Chondrocyte (in vitro differentiated cells): ENCODE measurements around the gene SPTSSB. TPM values are rescaled to one million over a fixed set of nuclear protein-coding genes. Genes with fewer than 3 reads are reported as not detected.

Source experiments
- DNase-seq: peaks from one replicate; pipeline ENCODE4 v3.0.0; 2021; ENCODE audit warnings: mixed read lengths, low spot score
- H3K27ac Mint-ChIP-seq: one replicate; pipeline ENCODE4 v1.8.0; 2021; ENCODE audit warnings: mild to moderate bottlenecking, moderate library complexity, mixed read lengths; ENCODE audit not compliant: unreplicated experiment
- H3K27me3 Mint-ChIP-seq: 2 replicates; pipeline ENCODE4 v1.8.0; 2021; ENCODE audit warnings: low read depth, mixed read lengths
- H3K36me3 Mint-ChIP-seq: 2 replicates; pipeline ENCODE4 v1.8.0; 2021; ENCODE audit warnings: low read depth, mixed read lengths
- H3K4me1 Mint-ChIP-seq: 2 replicates; pipeline ENCODE4 v1.8.0; 2021; ENCODE audit warnings: low read depth, mild to moderate bottlenecking, mixed read lengths
- H3K4me3 Mint-ChIP-seq: one replicate; pipeline ENCODE4 v1.8.0; 2021; ENCODE audit warnings: mild to moderate bottlenecking, moderate library complexity, mixed read lengths; ENCODE audit not compliant: unreplicated experiment
- H3K9me3 Mint-ChIP-seq: 2 replicates; pipeline ENCODE4 v1.8.0; 2021; ENCODE audit warnings: low read depth, mixed read lengths
- total RNA-seq: library from RNA; stranded (reverse); gene quantifications from 3 replicates; pipeline ENCODE4 v1.2.1, GENCODE V29; 2021
- TF ChIP-seq, protein P1 (sequence below): fragments of 200-600 bp; sonication (generic); IDR thresholded peaks from 2 replicates; pipeline ENCODE4 v1.5.0; 2021; ENCODE audit warnings: antibody characterized with exemption, mild to moderate bottlenecking, moderate library complexity

SPTSSB gene
- total RNA-seq, 1 donor from 2014 or later, result not detected

GRCh38 chr3:161355508-161355907, 15.8 kb downstream of the SPTSSB start:
- H3K27ac Mint-ChIP-seq, result no peak overlapping the region
- H3K4me1 Mint-ChIP-seq, result no peaks in the 10 kb centered on the region
- no peaks in the 10 kb centered on the region for H3K36me3 Mint-ChIP-seq
- H3K27me3 Mint-ChIP-seq, result peaks cover 13% of the 10 kb centered on the region
- DNase-seq, result no peak
- TF ChIP-seq, protein P1, sequence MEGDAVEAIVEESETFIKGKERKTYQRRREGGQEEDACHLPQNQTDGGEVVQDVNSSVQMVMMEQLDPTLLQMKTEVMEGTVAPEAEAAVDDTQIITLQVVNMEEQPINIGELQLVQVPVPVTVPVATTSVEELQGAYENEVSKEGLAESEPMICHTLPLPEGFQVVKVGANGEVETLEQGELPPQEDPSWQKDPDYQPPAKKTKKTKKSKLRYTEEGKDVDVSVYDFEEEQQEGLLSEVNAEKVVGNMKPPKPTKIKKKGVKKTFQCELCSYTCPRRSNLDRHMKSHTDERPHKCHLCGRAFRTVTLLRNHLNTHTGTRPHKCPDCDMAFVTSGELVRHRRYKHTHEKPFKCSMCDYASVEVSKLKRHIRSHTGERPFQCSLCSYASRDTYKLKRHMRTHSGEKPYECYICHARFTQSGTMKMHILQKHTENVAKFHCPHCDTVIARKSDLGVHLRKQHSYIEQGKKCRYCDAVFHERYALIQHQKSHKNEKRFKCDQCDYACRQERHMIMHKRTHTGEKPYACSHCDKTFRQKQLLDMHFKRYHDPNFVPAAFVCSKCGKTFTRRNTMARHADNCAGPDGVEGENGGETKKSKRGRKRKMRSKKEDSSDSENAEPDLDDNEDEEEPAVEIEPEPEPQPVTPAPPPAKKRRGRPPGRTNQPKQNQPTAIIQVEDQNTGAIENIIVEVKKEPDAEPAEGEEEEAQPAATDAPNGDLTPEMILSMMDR, result no peak
- H3K4me3 Mint-ChIP-seq, result no peak overlapping the region
- no peaks in the 10 kb centered on the region for H3K9me3 Mint-ChIP-seq

GRCh38 chr3:161354554-161354953, 16.8 kb downstream of the SPTSSB start:
- H3K27me3 Mint-ChIP-seq, result peaks cover 11% of the 10 kb centered on the region
- H3K27ac Mint-ChIP-seq, result no peak overlapping the region

GRCh38 chr3:161351330-161351729, 20.0 kb downstream of the SPTSSB start:
- Mint-ChIP-seq H3K9me3 (no peaks in the 10 kb centered on the region), H3K27me3 (peaks cover 8% of the 10 kb centered on the region), H3K27ac (no peak overlapping the region), H3K4me3 (no peak overlapping the region), H3K4me1 (peaks cover 16% of the 10 kb centered on the region), H3K36me3 (no peaks in the 10 kb centered on the region)
- TF ChIP-seq, protein P1, result no peak
- DNase-seq, result no peak

More at GRCh38 chr3:161354554-161354953, 16.8 kb downstream of the SPTSSB start:
- H3K36me3 Mint-ChIP-seq, result no peaks in the 10 kb centered on the region
- H3K9me3 Mint-ChIP-seq, result no peaks in the 10 kb centered on the region
- no peak for DNase-seq
- TF ChIP-seq, protein P1, result no peak
- no peak overlapping the region for H3K4me3 Mint-ChIP-seq
- peaks cover 8% of the 10 kb centered on the region for H3K4me1 Mint-ChIP-seq

DNA sequence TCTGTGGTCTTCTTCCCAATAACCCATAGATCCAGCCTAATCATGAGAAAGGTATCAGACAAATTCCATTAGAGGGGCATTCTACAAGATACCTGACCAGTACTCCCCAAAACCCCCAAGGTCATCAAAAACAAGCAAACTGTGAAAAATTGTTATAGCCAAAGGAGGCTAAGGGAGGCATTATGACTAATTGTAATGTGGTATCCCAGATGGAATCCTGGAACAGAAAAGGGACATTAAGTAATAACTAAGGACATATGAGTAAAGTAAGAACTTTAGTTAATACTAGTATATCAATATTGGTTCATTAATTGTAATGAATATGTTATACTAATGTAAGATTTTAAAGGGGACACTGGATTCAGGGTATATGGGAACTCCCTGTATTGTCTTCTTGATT, 20.4 kb downstream of the SPTSSB start:
- Mint-ChIP-seq H3K27me3 (peaks cover 8% of the 10 kb centered on the region), H3K4me3 (no peak overlapping the region), H3K9me3 (no peaks in the 10 kb centered on the region), H3K36me3 (no peaks in the 10 kb centered on the region), H3K27ac (no peak overlapping the region), H3K4me1 (peaks cover 16% of the 10 kb centered on the region)
- DNase-seq, result no peak
- TF ChIP-seq, protein P1, result no peak

- H3K9me3 Mint-ChIP-seq, result no peaks in the 10 kb centered on the region
- DNase-seq, result no peak
- H3K36me3 Mint-ChIP-seq, result no peaks in the 10 kb centered on the region
- no peak overlapping the region for H3K27ac Mint-ChIP-seq
- H3K4me3 Mint-ChIP-seq, result no peak overlapping the region
- TF ChIP-seq, protein P1, result no peak
- peaks cover 7% of the 10 kb centered on the region for H3K27me3 Mint-ChIP-seq
- H3K4me1 Mint-ChIP-seq, result peaks cover 16% of the 10 kb centered on the region
These were observed 21.6 kb downstream of the SPTSSB start for GRCh38 chr3:161349529-161350312.
